H9 (cell line): ENCODE data around the gene P4HA2. TPM values are rescaled to one million over a fixed set of nuclear protein-coding genes. Genes with fewer than 3 reads are reported as not detected.

Experiments used
- DNase-seq: peaks from one replicate; pipeline ENCODE4 v3.0.0-alpha.2; 2017
- H2AFZ ChIP-seq: one replicate; pipeline ENCODE4 v1.6.1; 2013; ENCODE audit warnings: mild to moderate bottlenecking, low read length, control low read depth, moderate library complexity
- H2AK5ac ChIP-seq: 2 replicates; pipeline ENCODE4 v1.6.1; 2013; ENCODE audit warnings: low read length, control low read depth, mixed read lengths; ENCODE audit not compliant: insufficient read length
- H2BK120ac ChIP-seq: one replicate; pipeline ENCODE4 v1.6.1; 2013; ENCODE audit warnings: low read depth, mild to moderate bottlenecking, low read length, control low read depth, inconsistent platforms; ENCODE audit not compliant: poor library complexity, severe bottlenecking
- H2BK12ac ChIP-seq: 2 replicates; pipeline ENCODE4 v1.6.1; 2013; ENCODE audit warnings: low read length, control low read depth, mixed read lengths, low read depth; ENCODE audit not compliant: insufficient read length
- H2BK15ac ChIP-seq: 2 replicates; pipeline ENCODE4 v1.6.1; 2013; ENCODE audit warnings: low read depth, low read length, control low read depth
- H2BK20ac ChIP-seq: one replicate; pipeline ENCODE4 v1.6.1; 2013; ENCODE audit warnings: low read depth, mild to moderate bottlenecking, low read length, control low read depth, inconsistent platforms; ENCODE audit not compliant: poor library complexity, severe bottlenecking
- H2BK5ac ChIP-seq: 2 replicates; pipeline ENCODE4 v1.6.1; 2013; ENCODE audit warnings: low read length, control low read depth, mixed read lengths; ENCODE audit not compliant: insufficient read length
- H3K14ac ChIP-seq: 2 replicates; pipeline ENCODE4 v1.6.1; 2013; ENCODE audit warnings: low read length, control low read depth; ENCODE audit not compliant: insufficient read depth
- H3K18ac ChIP-seq: 2 replicates; pipeline ENCODE4 v1.6.1; 2013; ENCODE audit warnings: low read depth, mild to moderate bottlenecking, mixed read lengths, low read length, control low read depth; ENCODE audit not compliant: insufficient read length
- H3K23ac ChIP-seq: 2 replicates; pipeline ENCODE4 v1.6.1; 2013; ENCODE audit warnings: low read length, control low read depth, mixed read lengths, low read depth; ENCODE audit not compliant: insufficient read length
- H3K23me2 ChIP-seq: 2 replicates; pipeline ENCODE4 v1.6.1; 2013; ENCODE audit warnings: low read depth, mild to moderate bottlenecking, mixed read lengths, low read length, control low read depth; ENCODE audit not compliant: insufficient read length, poor library complexity, severe bottlenecking
- H3K27ac ChIP-seq: 2 replicates; pipeline ENCODE4 v1.5.1; 2013; ENCODE audit warnings: low read length, control low read depth, mixed read lengths, low read depth; ENCODE audit not compliant: insufficient read length
- H3K27me3 ChIP-seq: 2 replicates; pipeline ENCODE4 v1.6.1; 2013; ENCODE audit warnings: low read length, control low read depth, inconsistent platforms; ENCODE audit not compliant: insufficient read depth
- H3K4ac ChIP-seq: 2 replicates; pipeline ENCODE4 v1.6.1; 2013; ENCODE audit warnings: low read depth, mild to moderate bottlenecking, control low read depth, inconsistent platforms, low read length, moderate library complexity
- H3K4me1 ChIP-seq: 2 replicates; pipeline ENCODE4 v1.6.1; 2013; ENCODE audit warnings: low read length, control low read depth, inconsistent platforms; ENCODE audit not compliant: insufficient read depth
- H3K4me2 ChIP-seq: 2 replicates; pipeline ENCODE4 v1.6.1; 2013; ENCODE audit warnings: low read length, control low read depth, mixed read lengths; ENCODE audit not compliant: insufficient read length, insufficient read depth
- H3K56ac ChIP-seq: 2 replicates; pipeline ENCODE4 v1.6.1; 2013; ENCODE audit warnings: low read depth, mild to moderate bottlenecking, mixed read lengths, low read length, control low read depth; ENCODE audit not compliant: insufficient read length
- H3K79me1 ChIP-seq: 2 replicates; pipeline ENCODE4 v1.6.1; 2013; ENCODE audit warnings: low read depth, mild to moderate bottlenecking, moderate library complexity, low read length, control low read depth, inconsistent platforms; ENCODE audit not compliant: insufficient read depth, poor library complexity, severe bottlenecking
- H3K79me2 ChIP-seq: 2 replicates; pipeline ENCODE4 v1.6.1; 2013; ENCODE audit warnings: low read length, control low read depth, inconsistent platforms; ENCODE audit not compliant: insufficient read depth
- H3K9ac ChIP-seq: 2 replicates; pipeline ENCODE4 v1.6.1; 2013; ENCODE audit warnings: low read length, control low read depth, mixed read lengths; ENCODE audit not compliant: insufficient read length; ENCODE audit errors: extremely low read depth
- H3K9me3 ChIP-seq: one replicate; pipeline ENCODE4 v1.6.1; 2013; ENCODE audit warnings: low read depth, low read length, inconsistent platforms; ENCODE audit not compliant: control insufficient read depth
- H3T11ph ChIP-seq: one replicate; pipeline ENCODE4 v1.6.1; 2013; ENCODE audit warnings: mild to moderate bottlenecking, low read length, control low read depth, inconsistent platforms
- H4K20me1 ChIP-seq: one replicate; pipeline ENCODE4 v1.6.1; 2013; ENCODE audit not compliant: control insufficient read depth, insufficient read length, insufficient read depth
- H4K5ac ChIP-seq: 2 replicates; pipeline ENCODE4 v1.6.1; 2013; ENCODE audit warnings: low read depth, mild to moderate bottlenecking, mixed read lengths, low read length, control low read depth; ENCODE audit not compliant: insufficient read length
- H4K8ac ChIP-seq: replicated peaks from 2 replicates; pipeline ENCODE4 v1.6.1; 2013; ENCODE audit warnings: low read length, control low read depth, mixed read lengths, low read depth; ENCODE audit not compliant: insufficient read length
- H4K91ac ChIP-seq: 2 replicates; pipeline ENCODE4 v1.6.1; 2013; ENCODE audit warnings: low read depth, mild to moderate bottlenecking, moderate library complexity, mixed read lengths, low read length, control low read depth; ENCODE audit not compliant: insufficient read length
- H3K27ac Mint-ChIP-seq, 3 experiments: 2 replicates in 2 of 3; 3 replicates in 1 of 3; pipeline ENCODE4 v1.8.0; 2020 to 2021; ENCODE audit warnings: mixed read lengths in 3 of 3, mild to moderate bottlenecking in 1 of 3, moderate library complexity in 1 of 3
- H3K27me3 Mint-ChIP-seq: 2 replicates; pipeline ENCODE4 v1.8.0; 2021; ENCODE audit warnings: low read depth, mild to moderate bottlenecking, moderate library complexity, mixed read lengths
- H3K36me3 Mint-ChIP-seq, 3 experiments: 2 replicates in 2 of 3; 3 replicates in 1 of 3; pipeline ENCODE4 v1.8.0; 2020 to 2021; ENCODE audit warnings: low read depth in 3 of 3, mixed read lengths in 3 of 3; ENCODE audit not compliant: insufficient read depth in 1 of 3
- H3K4me1 Mint-ChIP-seq, 2 experiments: 2 replicates each; pipeline ENCODE4 v1.8.0; 2020; ENCODE audit warnings: mixed read lengths in 2 of 2
- H3K4me3 Mint-ChIP-seq, 2 experiments: 2 replicates in 1 of 2; 3 replicates in 1 of 2; pipeline ENCODE4 v1.8.0; 2020 to 2021; ENCODE audit warnings: mild to moderate bottlenecking in 2 of 2, mixed read lengths in 2 of 2, moderate library complexity in 1 of 2
- H3K9me3 Mint-ChIP-seq, 2 experiments: 2 replicates in 1 of 2; 3 replicates in 1 of 2; pipeline ENCODE4 v1.8.0; 2020; ENCODE audit warnings: mild to moderate bottlenecking in 2 of 2, mixed read lengths in 2 of 2, moderate library complexity in 1 of 2
- CTCF ChIP-seq: fragments of 200-600 bp; sonication (generic); conservative IDR thresholded peaks from 3 replicates; pipeline ENCODE4 v1.8.0; 2021; ENCODE audit warnings: antibody characterized with exemption, mild to moderate bottlenecking
- WGBS: extraction: QIAGEN DNeasy Blood & Tissue Kit; methylation state at CpG from one replicate; pipeline ENCODE4 v1.1.7; 2013; ENCODE audit warnings: missing lambda C conversion rate, low lambda C conversion rate, mixed read lengths; ENCODE audit not compliant: insufficient read length; ENCODE audit errors: extremely low coverage; 5-methylcytosine and 5-hydroxymethylcytosine counted together
- total RNA-seq: library from RNA; stranded (reverse); gene quantifications from 2 replicates; pipeline ENCODE4 v1.2.1, GENCODE V29; 2021

Gene P4HA2
- total RNA-seq, 1 experiment from 2014 or later, result 15.3 TPM

- H3K9me3 Mint-ChIP-seq, result no peaks in the 10 kb centered on the region; a peak in 1 of 5 replicates
- WGBS, result no CpG with 5 or more reads among the region's 3 CpGs
- Histone ChIP-seq H3K4ac (no peak overlapping the region), H2AK5ac (no peak overlapping the region), H2BK12ac (no peak overlapping the region), H3K23me2 (no peaks in the 10 kb centered on the region), H3K79me2 (no peaks in the 10 kb centered on the region), H2BK20ac (no peak overlapping the region), H2AFZ (no peak overlapping the region), H3K4me2 (no peak overlapping the region), H3K27me3 (no peaks in the 10 kb centered on the region), H3K23ac (no peak overlapping the region), H3K79me1 (no peaks in the 10 kb centered on the region), H4K20me1 (no peaks in the 10 kb centered on the region), H2BK15ac (no peak overlapping the region), H3T11ph (no peak overlapping the region), H3K9ac (no peak overlapping the region), H3K9me3 (no peaks in the 10 kb centered on the region), H4K91ac (no peak overlapping the region), H3K14ac (no peak overlapping the region), H2BK5ac (no peak overlapping the region), H3K4me1 (no peaks in the 10 kb centered on the region), H3K27ac (no peak overlapping the region), H4K8ac (no peak overlapping the region), H4K5ac (no peak overlapping the region), H3K18ac (no peak overlapping the region), H2BK120ac (no peak overlapping the region), H3K56ac (no peak overlapping the region)
- H3K27ac Mint-ChIP-seq, result no peak overlapping the region
- H3K4me3 Mint-ChIP-seq, result no peak overlapping the region
- DNase-seq, result no peak
- TF ChIP-seq CTCF, result no peak
- no peaks in the 10 kb centered on the region; a peak in 1 of 7 replicates for H3K36me3 Mint-ChIP-seq
- peaks cover 4% of the 10 kb centered on the region; the same call in 1 of the 2 replicates for H3K27me3 Mint-ChIP-seq
- H3K4me1 Mint-ChIP-seq, result peaks cover 11 to 20% of the 10 kb centered on the region in 2 experiments
These were observed 48.2 kb downstream of the P4HA2 start for GRCh38 chr5:132179405-132179804.
